IMR-90 (cell line): ENCODE results near the gene MRPL57. TPM values are rescaled to one million over a fixed set of nuclear protein-coding genes. Genes with fewer than 3 reads are reported as not detected.
A peak's percentile ranks its signal among the peaks of the same experiment; 100 is the strongest.

Source experiments
- ATAC-seq: fragments of 200-7000 bp; cut with Tn5 transposase; 2 replicates; pipeline ENCODE4 v1.9.1; 2020; ENCODE audit warnings: low read depth, mild to moderate bottlenecking, moderate library complexity
- Bru-seq: library from RNA; stranded (reverse); fragments of 400-500 nt; gene quantifications from one replicate; lab custom pipeline; 2021; lab: Mats Ljungman, UMichigan
- BruChase-seq, 2 experiments: library from RNA; stranded (reverse); fragments of 400-500 nt; gene quantifications; one replicate each; lab custom pipeline; 2021; lab: Mats Ljungman, UMichigan
- BruUV-seq: library from RNA; stranded (reverse); fragments of 400-500 nt; replicated peaks from 2 replicates; lab custom pipeline; 2021; lab: Mats Ljungman, UMichigan
- CTCF ChIA-PET: fragments of 300-600 bp; formaldehyde crosslinking; extraction: SDS; loops from one replicate; lab custom pipeline; 2021; ENCODE audit warnings: antibody characterized with exemption; lab: Yijun Ruan, JAX
- POLR2A ChIA-PET: fragments of 300-600 bp; sonication (Branson Sonifier 250); formaldehyde crosslinking; loops from one replicate; lab custom pipeline; 2022; ENCODE audit warnings: antibody characterized with exemption; ENCODE audit not compliant: unreplicated experiment; lab: Charles Lee
- DNase-seq: peaks from one replicate; pipeline ENCODE4 v3.0.0; 2013
- H2AFZ ChIP-seq: replicated peaks from 2 replicates; pipeline ENCODE3; 2013; ENCODE audit warnings: low read length, mild to moderate bottlenecking; ENCODE audit not compliant: poor library complexity
- H2AK5ac ChIP-seq: 2 replicates; pipeline ENCODE4 v1.6.1; 2013; ENCODE audit warnings: low read depth, low read length, inconsistent platforms
- H2AK9ac ChIP-seq: replicated peaks from 2 replicates; pipeline ENCODE3; 2013; ENCODE audit warnings: mild to moderate bottlenecking, low read depth, low read length, moderate library complexity; ENCODE audit not compliant: poor library complexity
- H2BK120ac ChIP-seq: 2 replicates; pipeline ENCODE4 v1.6.1; 2013; ENCODE audit warnings: low read depth, low read length, inconsistent platforms
- H2BK15ac ChIP-seq: 3 replicates; pipeline ENCODE4 v1.6.1; 2013; ENCODE audit warnings: low read depth, low read length, inconsistent platforms
- H2BK20ac ChIP-seq: 2 replicates; pipeline ENCODE4 v1.6.1; 2013; ENCODE audit warnings: low read depth, mild to moderate bottlenecking, inconsistent platforms, low read length, moderate library complexity
- H2BK5ac ChIP-seq: 2 replicates; pipeline ENCODE4 v1.6.1; 2013; ENCODE audit warnings: mild to moderate bottlenecking, low read depth, low read length, inconsistent platforms; ENCODE audit not compliant: poor library complexity, severe bottlenecking
- H3K14ac ChIP-seq: replicated peaks from 2 replicates; pipeline ENCODE4 v1.6.1; 2013; ENCODE audit warnings: low read depth, low read length, inconsistent platforms
- H3K18ac ChIP-seq: 2 replicates; pipeline ENCODE4 v1.6.1; 2013; ENCODE audit warnings: low read depth, low read length, control low read depth
- H3K23ac ChIP-seq: 2 replicates; pipeline ENCODE4 v1.6.1; 2013; ENCODE audit warnings: low read depth, low read length, inconsistent platforms
- H3K27ac ChIP-seq: 2 replicates; pipeline ENCODE4 v1.5.1; 2013; ENCODE audit warnings: mild to moderate bottlenecking, control low read depth, low read length; ENCODE audit not compliant: insufficient read depth
- H3K27me3 ChIP-seq: 2 replicates; pipeline ENCODE4 v1.6.1; 2013; ENCODE audit warnings: low read length; ENCODE audit not compliant: control insufficient read depth, insufficient read depth
- H3K36me3 ChIP-seq: 2 replicates; pipeline ENCODE4 v1.6.1; 2013; ENCODE audit warnings: low read length, mixed read lengths; ENCODE audit not compliant: control insufficient read depth, insufficient read depth
- H3K4ac ChIP-seq: 2 replicates; pipeline ENCODE4 v1.6.1; 2013; ENCODE audit warnings: low read depth, low read length, inconsistent platforms
- H3K4me1 ChIP-seq: 2 replicates; pipeline ENCODE4 v1.6.1; 2013; ENCODE audit warnings: low read length, mixed read lengths; ENCODE audit not compliant: control insufficient read depth, insufficient read depth
- H3K4me2 ChIP-seq: 2 replicates; pipeline ENCODE4 v1.6.1; 2013; ENCODE audit warnings: low read depth, mild to moderate bottlenecking, control low read depth, low read length, moderate library complexity
- H3K4me3 ChIP-seq: 2 replicates; pipeline ENCODE4 v1.5.1; 2013; ENCODE audit warnings: low read depth, mild to moderate bottlenecking, control low read depth, low read length, moderate library complexity; ENCODE audit not compliant: insufficient read depth
- H3K56ac ChIP-seq: 2 replicates; pipeline ENCODE4 v1.6.1; 2013; ENCODE audit warnings: low read length, inconsistent platforms; ENCODE audit not compliant: insufficient read depth; ENCODE audit errors: extremely low read depth
- H3K79me1 ChIP-seq, 2 experiments: 2 replicates each; pipeline ENCODE4 v1.6.1; 2013; ENCODE audit warnings: low read length in 2 of 2, inconsistent platforms in 1 of 2, low read depth in 1 of 2
- H3K9ac ChIP-seq: 2 replicates; pipeline ENCODE4 v1.6.1; 2013; ENCODE audit warnings: low read depth, low read length, control low read depth
- H3K9me1 ChIP-seq: 2 replicates; pipeline ENCODE4 v1.6.1; 2013; ENCODE audit warnings: low read length, inconsistent platforms; ENCODE audit not compliant: insufficient read depth
- H3K9me3 ChIP-seq: 2 replicates; pipeline ENCODE4 v1.6.1; 2013; ENCODE audit warnings: low read length; ENCODE audit not compliant: control insufficient read depth, insufficient read depth
- H4K20me1 ChIP-seq: 2 replicates; pipeline ENCODE4 v1.6.1; 2013; ENCODE audit warnings: low read length, inconsistent platforms; ENCODE audit not compliant: insufficient read depth
- H4K5ac ChIP-seq: 2 replicates; pipeline ENCODE4 v1.6.1; 2013; ENCODE audit warnings: mild to moderate bottlenecking, low read depth, low read length, control low read depth
- H4K8ac ChIP-seq, 2 experiments: 2 replicates each; pipeline ENCODE4 v1.6.1; 2013; ENCODE audit warnings: low read depth in 2 of 2, low read length in 2 of 2, control low read depth in 1 of 2, inconsistent platforms in 1 of 2
- H4K91ac ChIP-seq: 2 replicates; pipeline ENCODE4 v1.6.1; 2013; ENCODE audit warnings: low read depth, low read length, inconsistent platforms; ENCODE audit not compliant: insufficient read depth
- BHLHE40 ChIP-seq: fragments of 150-350 bp; IDR thresholded peaks from 2 replicates; pipeline ENCODE4 v1.6.1; 2016; ENCODE audit warnings: mild to moderate bottlenecking, low read depth, low read length
- CEBPB ChIP-seq: IDR thresholded peaks from 2 replicates; pipeline ENCODE4 v1.6.1; 2012; ENCODE audit warnings: low read depth, low read length, improper control_type of control experiment
- CHD1 ChIP-seq: IDR thresholded peaks from 2 replicates; pipeline ENCODE4 v1.6.1; 2012; ENCODE audit warnings: low read depth, low read length, improper control_type of control experiment
- MXI1 ChIP-seq: IDR thresholded peaks from 2 replicates; pipeline ENCODE4 v1.6.1; 2012; ENCODE audit warnings: low read depth, mild to moderate bottlenecking, low read length, moderate library complexity, borderline replicate concordance
- NFE2L2 ChIP-seq: fragments of 150-350 bp; IDR thresholded peaks from 2 replicates; pipeline ENCODE4 v1.6.1; 2016; ENCODE audit warnings: low read depth, mild to moderate bottlenecking, low read length
- POLR2A ChIP-seq: IDR thresholded peaks from 2 replicates; pipeline ENCODE4 v1.6.1; 2012; ENCODE audit warnings: mild to moderate bottlenecking, low read depth, low read length
- RAD21 ChIP-seq: IDR thresholded peaks from 2 replicates; pipeline ENCODE4 v1.6.1; 2012; ENCODE audit warnings: low read length, improper control_type of control experiment
- RCOR1 ChIP-seq: IDR thresholded peaks from 2 replicates; pipeline ENCODE4 v1.6.1; 2012; ENCODE audit warnings: mild to moderate bottlenecking, low read length, improper control_type of control experiment; ENCODE audit not compliant: insufficient replicate concordance
- RFX5 ChIP-seq: IDR thresholded peaks from 2 replicates; pipeline ENCODE4 v1.8.0; 2012; ENCODE audit warnings: low read depth, mild to moderate bottlenecking, low read length, moderate library complexity
- SMC3 ChIP-seq: fragments of 150-350 bp; IDR thresholded peaks from 2 replicates; pipeline ENCODE4 v1.6.1; 2016; ENCODE audit warnings: low read depth, mild to moderate bottlenecking, antibody characterized with exemption, low read length, moderate library complexity
- USF2 ChIP-seq: fragments of 150-350 bp; IDR thresholded peaks from 2 replicates; pipeline ENCODE4 v1.6.1; 2017; ENCODE audit warnings: mild to moderate bottlenecking, antibody characterized with exemption, low read length, low read depth
- WGBS, 2 experiments: methylation state at CpG; one replicate each; pipeline versions ENCODE4 v1.1.5 to v1.1.7; 2013; ENCODE audit warnings: missing lambda C conversion rate in 2 of 2; ENCODE audit not compliant: insufficient read length in 1 of 2; ENCODE audit errors: extremely low coverage in 2 of 2; 5-methylcytosine and 5-hydroxymethylcytosine counted together
- dilution Hi-C: fragments of 300-500 bp; cut with HindIII; formaldehyde crosslinking; loops from one replicate; pipeline ENCODE4 v1.14.3; 2018; ENCODE audit warnings: low sequenced_read_pairs; ENCODE audit not compliant: unreplicated experiment
- in situ Hi-C: fragments of 300-500 bp; cut with MboI; formaldehyde crosslinking; loops from 3 replicates; pipeline ENCODE4 v1.14.3; 2019; ENCODE audit warnings: low sequenced_read_pairs, inconsistent platforms, mixed read lengths
- intact Hi-C: fragments of 100-400 bp; cut with micrococcal nuclease; formaldehyde crosslinking; loops from 2 replicates; pipeline ENCODE4 v1.10.0; 2022
- long read RNA-seq: library from polyadenylated mRNA; unstranded; transcript quantifications from one replicate; pipeline ENCODE4 v2.0.0, GENCODE V29; 2021; ENCODE audit not compliant: unreplicated experiment
- polyA plus RNA-seq, 3 experiments: library from polyadenylated mRNA; depleted of rRNA; stranded (reverse); fragments of >200 nt; gene quantifications; 2 replicates each; pipeline ENCODE4 v1.2.3, GENCODE V29; 2012; ENCODE audit warnings: low replicate concordance in 1 of 3
- total RNA-seq: library from RNA; depleted of rRNA; stranded (reverse); fragments of >200 nt; gene quantifications from 2 replicates; pipeline ENCODE4 v1.2.3, GENCODE V29; 2012; rRNA removed
- TF ChIP-seq, protein P1 (sequence below): fragments of 150-350 bp; IDR thresholded peaks from 2 replicates; pipeline ENCODE4 v1.6.1; 2016; ENCODE audit warnings: low read depth, mild to moderate bottlenecking, low read length, moderate library complexity, borderline replicate concordance

MRPL57 gene
- 5.3 and 7.0 TPM in 2 replicates for total RNA-seq
- 8.0 and 14.2 TPM in 2 replicates for polyA plus RNA-seq (2012; rRNA removed)
- polyA plus RNA-seq (2012; cell fraction: cytosol; rRNA removed): 13.3 and 19.2 TPM in 2 replicates
- polyA plus RNA-seq (2012; cell fraction: nucleus; rRNA removed; ENCODE audit: low replicate concordance): 4.7 and 5.8 TPM in 2 replicates
- percentile 77 among the genes with signal in this experiment for Bru-seq, nascent RNA
- BruChase-seq, experiment 1, labeled RNA remaining after a 6-hour chase: percentile 86 among the genes with signal in this experiment
- BruChase-seq, experiment 2, labeled RNA remaining after a 2-hour chase: percentile 78 among the genes with signal in this experiment
- long read RNA-seq, transcript MRPL57-201 (2 exons, 2,246 nt): major isoform, 49 of 63 reads
- long read RNA-seq, partial matches to known transcripts: 0 of 63 reads
- long read RNA-seq, other reads (novel, unspliced or antisense): 14 of 63 reads

GRCh38 chr13:21176215-21176981 lies at the start of gene MRPL57, which contains the start of gene SKA3:
MRPL57 (plus strand) TSS chr13:21176658; CDS start chr13:21176917, 259 bp downstream.
SKA3 (minus strand) TSS chr13:21176552; CDS start chr13:21176477, 75 bp downstream.
- POLR2A ChIA-PET: interaction anchor here (0.6 kb wide), 1 partner anchor 107 kb away, joined by 3 read pairs; no protein-coding TSS in a partner anchor

More at GRCh38 chr13:21176215-21176981, at the start of gene MRPL57, which contains the start of gene SKA3:
- peak within 1 kb of the TSS; percentile 52 for H4K91ac ChIP-seq
- H3K4me2 ChIP-seq: peak within 1 kb of the TSS; percentile 84
- H2BK5ac ChIP-seq: peak within 1 kb of the TSS; percentile 82
- no peaks in the 10 kb centered on the region for H3K9me3 ChIP-seq
- H3K27ac ChIP-seq: peak within 1 kb of the TSS; percentile 87
- H3K36me3 ChIP-seq: no peaks in the 10 kb centered on the region
- ATAC-seq (peak; percentile 91), DNase-seq (peak; percentile 91)
- BruUV-seq: no TSS peak
- H2BK120ac ChIP-seq: peak within 1 kb of the TSS; percentile 25; the same call in 1 of the 2 replicates
- H3K4ac ChIP-seq: peak within 1 kb of the TSS; percentile 83
- WGBS, 2 experiments: 3% methylated on average over 60 of the region's 93 CpGs; no CpG with 5 or more reads in 1 of the 2 experiments
- peaks cover 15 to 28% of the 10 kb centered on the region in 2 experiments for H3K79me1 ChIP-seq
- CTCF ChIA-PET: interaction anchor here (0.5 to 1.4 kb wide), 2 partner anchors 233 to 439 kb away, joined by 3 to 4 read pairs; no protein-coding TSS in a partner anchor
- peak within 1 kb of the TSS; percentile 91 for H2AFZ ChIP-seq
- peak within 1 kb of the TSS; percentile 50; the same call in 1 of the 2 replicates for H4K5ac ChIP-seq
- H4K20me1 ChIP-seq: no peaks in the 10 kb centered on the region
- dilution Hi-C loops: no loop called here
- peak within 1 kb of the TSS; percentile 62 for H3K56ac ChIP-seq
- TF ChIP-seq, protein P1, sequence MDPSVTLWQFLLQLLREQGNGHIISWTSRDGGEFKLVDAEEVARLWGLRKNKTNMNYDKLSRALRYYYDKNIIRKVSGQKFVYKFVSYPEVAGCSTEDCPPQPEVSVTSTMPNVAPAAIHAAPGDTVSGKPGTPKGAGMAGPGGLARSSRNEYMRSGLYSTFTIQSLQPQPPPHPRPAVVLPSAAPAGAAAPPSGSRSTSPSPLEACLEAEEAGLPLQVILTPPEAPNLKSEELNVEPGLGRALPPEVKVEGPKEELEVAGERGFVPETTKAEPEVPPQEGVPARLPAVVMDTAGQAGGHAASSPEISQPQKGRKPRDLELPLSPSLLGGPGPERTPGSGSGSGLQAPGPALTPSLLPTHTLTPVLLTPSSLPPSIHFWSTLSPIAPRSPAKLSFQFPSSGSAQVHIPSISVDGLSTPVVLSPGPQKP: no peak
- TF ChIP-seq RCOR1 (no peak), CHD1 (no peak), BHLHE40 (no peak; the same call in 1 of the 2 replicates), RFX5 (no peak), SMC3 (0 out of 2 replicates have a peak, but pooled peaks have one; percentile 2), MXI1 (peak; percentile 99), NFE2L2 (no peak), USF2 (no peak), POLR2A (peak; percentile 85), RAD21 (0 out of 2 replicates have a peak, but pooled peaks have one; percentile 18), CEBPB (peak; percentile 61; the same call in 1 of the 2 replicates)
- H2AK5ac ChIP-seq: peak within 1 kb of the TSS; percentile 63
- peak within 1 kb of the TSS; percentile 93 for H3K14ac ChIP-seq
- H2BK15ac ChIP-seq: no peak within 1 kb of the TSS
- H3K4me1 ChIP-seq: 0 out of 2 replicates have a peak, but pooled peaks cover 2% of the 10 kb centered on the region
- peaks cover 6% of the 10 kb centered on the region; the same call in 1 of the 2 replicates for H3K9me1 ChIP-seq
- intact Hi-C loops: loop anchor here (2.0 kb wide), 2 partner anchors 122 to 234 kb away; no protein-coding TSS in a partner anchor
- peak within 1 kb of the TSS; percentile 36 to 78 for H4K8ac ChIP-seq
- peak within 1 kb of the TSS; percentile 87 for H3K4me3 ChIP-seq
- H3K18ac ChIP-seq: no peak within 1 kb of the TSS
- in situ Hi-C loops: loop anchor here (10.0 kb wide), 1 partner anchor 298 kb away; no protein-coding TSS in a partner anchor
- peak within 1 kb of the TSS; percentile 88 for H3K9ac ChIP-seq
- H2BK20ac ChIP-seq: peak within 1 kb of the TSS; percentile 21; the same call in 1 of the 2 replicates
- H3K23ac ChIP-seq: peak within 1 kb of the TSS; percentile 98
- H3K27me3 ChIP-seq: no peaks in the 10 kb centered on the region
- peak within 1 kb of the TSS; percentile 89 for H2AK9ac ChIP-seq
